ENCODE data around the gene GRIP2.
A peak's percentile ranks its signal among the peaks of the same experiment; 100 is the strongest.

The GRIP2 gene

DNA sequence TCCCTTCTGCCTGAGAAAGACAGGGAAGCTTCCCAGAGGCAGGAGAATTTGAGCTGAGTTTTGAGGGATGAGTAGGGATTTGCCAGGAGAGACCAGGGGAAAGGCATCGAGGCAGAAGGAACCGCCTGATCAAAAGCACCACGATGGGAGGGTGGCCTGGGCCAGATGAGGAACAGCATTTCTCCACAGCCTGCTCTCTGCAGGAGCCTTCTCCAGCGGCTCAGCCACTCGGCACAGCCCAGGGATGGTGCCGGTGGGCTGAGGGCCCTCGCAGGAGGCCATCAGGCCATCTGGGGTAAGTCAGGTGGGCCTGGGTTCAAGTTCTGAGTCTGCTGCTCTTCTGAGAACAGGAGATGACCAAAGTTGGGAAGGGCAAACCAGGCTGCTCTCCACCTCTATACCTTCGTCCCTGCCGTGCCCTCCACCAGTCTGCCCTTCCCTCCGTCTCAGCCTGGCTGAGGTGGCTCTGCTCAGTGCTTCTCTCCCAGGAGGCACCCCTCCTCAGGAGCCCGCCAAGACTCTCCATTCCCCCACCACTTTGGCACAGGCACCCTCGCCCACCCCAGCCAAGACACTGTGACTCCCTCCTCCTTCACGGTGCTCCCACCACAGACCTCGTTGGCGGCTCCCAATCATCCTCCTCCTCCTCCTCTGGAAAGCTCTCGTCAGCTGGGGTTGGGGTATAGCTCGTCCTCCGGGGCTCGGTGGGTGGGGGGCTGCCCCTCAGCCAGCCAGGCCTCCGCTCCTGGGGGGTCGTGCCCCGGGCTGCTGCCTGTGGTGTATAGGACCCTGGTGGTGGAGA is 34.9 kb downstream of the GRIP2 start:
- Histone ChIP-seq H3K79me1 (ENCODE audit: low read length) (no peaks in the 10 kb centered on the region), H3K36me3 (ENCODE audit: control insufficient read depth, insufficient read depth, low read length) (no peaks in the 10 kb centered on the region), H2AK5ac (ENCODE audit: low read length) (no peak overlapping the region), H4K5ac (ENCODE audit: low read length) (no peak overlapping the region), H3K27me3 (ENCODE audit: insufficient read depth, low read length, poor library complexity) (no peaks in the 10 kb centered on the region), H3K56ac (ENCODE audit: low read length) (no peak overlapping the region), H3K18ac (ENCODE audit: low read length) (no peak overlapping the region), H3K9ac (ENCODE audit: low read length) (no peak overlapping the region), H3K79me2 (ENCODE audit: control insufficient read depth, insufficient read depth, low read length) (no peaks in the 10 kb centered on the region), H2BK15ac (replicated peaks; ENCODE audit: low read depth) (no peak overlapping the region), H2BK5ac (ENCODE audit: low read length) (no peak overlapping the region), H3K4me2 (ENCODE audit: low read length) (no peak overlapping the region), H3K4me3 (ENCODE audit: low read length) (no peak overlapping the region), H3K27ac (ENCODE audit: low read depth, low read length) (no peak overlapping the region), H3K23ac (ENCODE audit: low read length) (no peak overlapping the region), H3K4me1 (ENCODE audit: control insufficient read depth, low read depth, low read length) (no peaks in the 10 kb centered on the region), H4K8ac (ENCODE audit: low read depth, low read length) (no peak overlapping the region), H3K4ac (ENCODE audit: low read depth, low read length) (no peak overlapping the region), H2BK120ac (ENCODE audit: low read depth, low read length) (no peak overlapping the region)
- no CpG with 5 or more reads among the region's 22 CpGs for WGBS (ENCODE audit: extremely low coverage, insufficient coverage, low lambda C conversion rate)
- DNase-seq: no peak

DNA sequence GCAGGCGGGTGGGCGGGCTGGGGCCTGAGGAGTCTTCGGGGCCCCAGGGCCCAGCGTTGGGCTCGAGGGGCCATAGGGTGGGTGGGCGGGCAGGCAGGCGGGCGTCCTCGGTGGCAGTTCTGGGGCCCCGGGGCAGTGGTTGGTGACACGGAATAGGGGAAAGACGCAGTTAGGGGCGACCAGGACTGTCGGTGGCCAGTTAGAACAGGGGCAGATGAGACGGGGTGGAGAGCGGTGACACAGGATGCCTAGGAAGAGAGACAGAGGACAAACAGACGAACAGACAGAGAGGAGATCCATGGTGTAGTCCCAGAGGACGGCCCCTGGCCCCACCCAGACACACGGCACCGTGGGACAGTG is 36.5 kb downstream of the GRIP2 start:
- H3K79me2 ChIP-seq (ENCODE audit: control insufficient read depth, insufficient read depth, low read length): no peaks in the 10 kb centered on the region
- no peak overlapping the region for H3K56ac ChIP-seq (ENCODE audit: low read length)
- no peaks in the 10 kb centered on the region for H3K36me3 ChIP-seq (ENCODE audit: control insufficient read depth, insufficient read depth, low read length)
- no peak overlapping the region for H2BK120ac ChIP-seq (ENCODE audit: low read depth, low read length)
- no peak overlapping the region for H3K9ac ChIP-seq (ENCODE audit: low read length)
- no peak overlapping the region for H3K27ac ChIP-seq (ENCODE audit: low read depth, low read length)
- DNase-seq: no peak
- no peak overlapping the region for H3K23ac ChIP-seq (ENCODE audit: low read length)
- no peak overlapping the region for H3K18ac ChIP-seq (ENCODE audit: low read length)
- no peak overlapping the region for H3K4me3 ChIP-seq (ENCODE audit: low read length)
- no peaks in the 10 kb centered on the region for H3K4me1 ChIP-seq (ENCODE audit: control insufficient read depth, low read depth, low read length)
- no peaks in the 10 kb centered on the region for H3K27me3 ChIP-seq (ENCODE audit: insufficient read depth, low read length, poor library complexity)
- H2BK15ac ChIP-seq (replicated peaks; ENCODE audit: low read depth): no peak overlapping the region
- no peaks in the 10 kb centered on the region for H3K79me1 ChIP-seq (ENCODE audit: low read length)
- no CpG with 5 or more reads among the region's 20 CpGs for WGBS (ENCODE audit: extremely low coverage, insufficient coverage, low lambda C conversion rate)
- no peak overlapping the region for H4K5ac ChIP-seq (ENCODE audit: low read length)
- no peak overlapping the region for H2AK5ac ChIP-seq (ENCODE audit: low read length)
- H3K4ac ChIP-seq (ENCODE audit: low read depth, low read length): no peak overlapping the region
- no peak overlapping the region for H2BK5ac ChIP-seq (ENCODE audit: low read length)
- no peak overlapping the region for H3K4me2 ChIP-seq (ENCODE audit: low read length)
- no peak overlapping the region for H4K8ac ChIP-seq (ENCODE audit: low read depth, low read length)

DNA sequence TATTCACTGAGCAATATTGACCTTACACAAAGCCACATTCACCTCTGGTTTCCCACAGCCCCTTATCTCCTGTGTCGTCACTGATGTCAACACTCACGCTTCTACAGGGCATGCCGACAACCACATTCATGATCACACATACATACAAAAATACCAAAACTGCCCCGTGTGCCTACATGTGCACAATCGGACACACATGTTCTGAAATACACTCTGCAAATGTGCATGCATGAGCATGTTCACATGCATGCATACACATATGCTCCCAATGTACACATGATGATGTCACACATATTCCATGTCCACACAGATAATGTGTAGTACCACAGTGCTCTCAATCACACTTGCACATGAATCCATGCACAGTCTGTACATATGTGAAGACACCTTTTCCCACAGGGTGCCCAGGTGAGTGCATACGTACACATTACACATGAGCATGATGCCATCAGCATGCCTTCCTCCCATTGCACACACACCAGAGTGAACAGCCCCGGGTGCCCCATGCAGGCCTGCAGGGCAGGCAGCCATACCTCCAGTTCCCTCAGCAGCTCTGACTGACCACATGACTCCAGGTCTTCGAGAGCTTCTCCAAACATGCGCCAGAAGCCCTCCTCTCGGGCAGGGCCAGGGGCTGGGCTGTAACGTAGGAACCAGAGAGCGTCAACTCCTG is 37.0 kb downstream of the GRIP2 start:
- Histone ChIP-seq H2AK5ac (ENCODE audit: low read length) (no peak overlapping the region), H3K4me1 (ENCODE audit: control insufficient read depth, low read depth, low read length) (no peaks in the 10 kb centered on the region), H3K4me3 (ENCODE audit: low read length) (peak overlapping the region; percentile 3), H4K5ac (ENCODE audit: low read length) (no peak overlapping the region), H3K9ac (ENCODE audit: low read length) (no peak overlapping the region), H2BK120ac (ENCODE audit: low read depth, low read length) (no peak overlapping the region), H2BK5ac (ENCODE audit: low read length) (no peak overlapping the region), H3K79me1 (ENCODE audit: low read length) (no peaks in the 10 kb centered on the region), H3K23ac (ENCODE audit: low read length) (no peak overlapping the region), H2BK15ac (replicated peaks; ENCODE audit: low read depth) (no peak overlapping the region), H3K79me2 (ENCODE audit: control insufficient read depth, insufficient read depth, low read length) (no peaks in the 10 kb centered on the region), H4K8ac (ENCODE audit: low read depth, low read length) (no peak overlapping the region), H3K36me3 (ENCODE audit: control insufficient read depth, insufficient read depth, low read length) (no peaks in the 10 kb centered on the region), H3K4ac (ENCODE audit: low read depth, low read length) (no peak overlapping the region), H3K56ac (ENCODE audit: low read length) (no peak overlapping the region), H3K4me2 (ENCODE audit: low read length) (no peak overlapping the region), H3K18ac (ENCODE audit: low read length) (no peak overlapping the region), H3K27me3 (ENCODE audit: insufficient read depth, low read length, poor library complexity) (no peaks in the 10 kb centered on the region), H3K27ac (ENCODE audit: low read depth, low read length) (no peak overlapping the region)
- no peak for DNase-seq
- no CpG with 5 or more reads among the region's 12 CpGs for WGBS (ENCODE audit: extremely low coverage, insufficient coverage, low lambda C conversion rate)

DNA sequence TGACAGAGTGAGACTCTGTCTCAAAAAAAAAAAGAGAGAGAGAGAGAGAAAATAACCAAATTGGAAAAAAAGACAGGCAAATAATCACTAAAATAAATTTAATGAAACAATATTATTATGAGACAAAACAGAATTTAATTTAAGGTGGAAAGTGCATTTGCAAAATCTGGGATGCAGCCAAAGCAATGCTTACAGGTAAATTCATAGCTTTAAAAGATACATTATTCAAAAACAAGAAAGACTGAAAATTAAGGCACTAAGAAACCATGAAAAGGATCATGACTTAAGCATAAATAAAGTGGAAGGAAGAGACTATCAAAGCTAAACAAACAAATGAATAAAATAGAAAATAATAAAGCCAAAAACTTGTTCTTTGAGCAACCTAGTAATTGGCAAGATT is 37.7 kb downstream of the GRIP2 start:
- no peak overlapping the region for H3K4me3 ChIP-seq (ENCODE audit: low read length)
- H3K4ac ChIP-seq (ENCODE audit: low read depth, low read length): no peak overlapping the region
- no peaks in the 10 kb centered on the region for H3K27me3 ChIP-seq (ENCODE audit: insufficient read depth, low read length, poor library complexity)
- H3K18ac ChIP-seq (ENCODE audit: low read length): no peak overlapping the region
- H2BK120ac ChIP-seq (ENCODE audit: low read depth, low read length): no peak overlapping the region
- no peak overlapping the region for H3K56ac ChIP-seq (ENCODE audit: low read length)
- no peak overlapping the region for H2AK5ac ChIP-seq (ENCODE audit: low read length)
- H4K5ac ChIP-seq (ENCODE audit: low read length): no peak overlapping the region
- no peak overlapping the region for H2BK15ac ChIP-seq (replicated peaks; ENCODE audit: low read depth)
- no peak overlapping the region for H4K8ac ChIP-seq (ENCODE audit: low read depth, low read length)
- no peak overlapping the region for H3K4me2 ChIP-seq (ENCODE audit: low read length)
- no peak overlapping the region for H3K27ac ChIP-seq (ENCODE audit: low read depth, low read length)
- no peak overlapping the region for H3K23ac ChIP-seq (ENCODE audit: low read length)
- no peaks in the 10 kb centered on the region for H3K36me3 ChIP-seq (ENCODE audit: control insufficient read depth, insufficient read depth, low read length)
- no peaks in the 10 kb centered on the region for H3K79me2 ChIP-seq (ENCODE audit: control insufficient read depth, insufficient read depth, low read length)
- no peaks in the 10 kb centered on the region for H3K4me1 ChIP-seq (ENCODE audit: control insufficient read depth, low read depth, low read length)
- H3K79me1 ChIP-seq (ENCODE audit: low read length): no peaks in the 10 kb centered on the region
- no peak overlapping the region for H3K9ac ChIP-seq (ENCODE audit: low read length)
- no peak overlapping the region for H2BK5ac ChIP-seq (ENCODE audit: low read length)
- DNase-seq: no peak

DNA sequence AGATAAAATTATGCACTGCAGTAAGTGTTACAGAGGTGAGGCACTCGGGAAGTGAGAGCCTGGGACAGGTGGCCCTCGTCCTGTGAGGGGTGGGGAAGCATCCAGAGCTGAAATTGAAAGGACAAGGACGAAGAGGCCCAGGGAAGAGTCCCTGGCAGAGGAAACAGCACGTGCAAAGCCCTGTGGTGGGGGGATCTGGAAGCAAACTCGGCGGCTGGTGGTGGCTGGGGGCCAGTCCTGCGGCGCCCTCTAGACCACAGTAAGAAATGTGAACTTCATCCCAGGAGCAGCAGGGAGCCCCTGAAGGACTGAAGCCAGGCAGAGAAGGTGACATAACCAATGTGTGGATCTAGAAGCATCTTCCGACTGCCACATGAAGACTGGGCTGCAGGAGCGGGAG is 42.8 kb downstream of the GRIP2 start:
- H2BK15ac ChIP-seq (replicated peaks; ENCODE audit: low read depth): no peak overlapping the region
- H3K56ac ChIP-seq (ENCODE audit: low read length): no peak overlapping the region
- no peak overlapping the region for H2BK120ac ChIP-seq (ENCODE audit: low read depth, low read length)
- H3K9ac ChIP-seq (ENCODE audit: low read length): no peak overlapping the region
- no peak overlapping the region for H3K4me2 ChIP-seq (ENCODE audit: low read length)
- H3K4me3 ChIP-seq (ENCODE audit: low read length): no peak overlapping the region
- no peak overlapping the region for H4K8ac ChIP-seq (ENCODE audit: low read depth, low read length)
- no CpG with 5 or more reads among the region's 10 CpGs for WGBS (ENCODE audit: extremely low coverage, insufficient coverage, low lambda C conversion rate)
- no peak overlapping the region for H3K23ac ChIP-seq (ENCODE audit: low read length)
- H3K4me1 ChIP-seq (ENCODE audit: control insufficient read depth, low read depth, low read length): no peaks in the 10 kb centered on the region
- no peaks in the 10 kb centered on the region for H3K27me3 ChIP-seq (ENCODE audit: insufficient read depth, low read length, poor library complexity)
- H2BK5ac ChIP-seq (ENCODE audit: low read length): no peak overlapping the region
- no peak overlapping the region for H3K18ac ChIP-seq (ENCODE audit: low read length)
- no peak overlapping the region for H3K4ac ChIP-seq (ENCODE audit: low read depth, low read length)
- no peaks in the 10 kb centered on the region for H3K79me1 ChIP-seq (ENCODE audit: low read length)
- peak; percentile 66 for DNase-seq
- no peak overlapping the region for H3K27ac ChIP-seq (ENCODE audit: low read depth, low read length)
- no peak overlapping the region for H2AK5ac ChIP-seq (ENCODE audit: low read length)
- H3K36me3 ChIP-seq (ENCODE audit: control insufficient read depth, insufficient read depth, low read length): no peaks in the 10 kb centered on the region
- no peak overlapping the region for H4K5ac ChIP-seq (ENCODE audit: low read length)
- H3K79me2 ChIP-seq (ENCODE audit: control insufficient read depth, insufficient read depth, low read length): no peaks in the 10 kb centered on the region

DNA sequence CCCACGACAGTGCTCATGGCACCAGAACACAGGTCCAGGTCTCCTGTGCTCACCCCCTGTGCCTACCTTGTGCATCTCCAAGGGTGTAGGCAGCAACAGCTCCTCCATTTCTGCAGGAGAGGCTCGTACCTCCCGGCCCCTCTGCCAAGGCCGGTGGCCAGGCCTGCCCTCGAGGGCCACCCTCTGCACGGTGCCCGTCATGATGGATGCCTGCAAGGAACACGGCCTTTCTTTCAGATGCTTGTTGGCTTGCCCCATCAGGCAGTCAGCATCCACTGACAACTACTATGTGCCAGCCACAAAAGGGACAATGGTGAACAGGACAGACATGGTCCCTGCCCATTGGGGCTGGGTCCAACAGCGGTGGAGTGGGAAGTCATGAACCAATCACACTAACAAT is 43.8 kb downstream of the GRIP2 start:
- no peak for DNase-seq
- Histone ChIP-seq H3K4me2 (ENCODE audit: low read length) (no peak overlapping the region), H3K4me1 (ENCODE audit: control insufficient read depth, low read depth, low read length) (no peaks in the 10 kb centered on the region), H3K4ac (ENCODE audit: low read depth, low read length) (no peak overlapping the region), H4K5ac (ENCODE audit: low read length) (no peak overlapping the region), H2AK5ac (ENCODE audit: low read length) (no peak overlapping the region), H3K79me1 (ENCODE audit: low read length) (no peaks in the 10 kb centered on the region), H3K9ac (ENCODE audit: low read length) (no peak overlapping the region), H3K36me3 (ENCODE audit: control insufficient read depth, insufficient read depth, low read length) (no peaks in the 10 kb centered on the region), H2BK120ac (ENCODE audit: low read depth, low read length) (no peak overlapping the region), H2BK15ac (replicated peaks; ENCODE audit: low read depth) (no peak overlapping the region), H3K4me3 (ENCODE audit: low read length) (no peak overlapping the region), H3K27me3 (ENCODE audit: insufficient read depth, low read length, poor library complexity) (no peaks in the 10 kb centered on the region), H3K23ac (ENCODE audit: low read length) (no peak overlapping the region), H2BK5ac (ENCODE audit: low read length) (no peak overlapping the region), H4K8ac (ENCODE audit: low read depth, low read length) (no peak overlapping the region), H3K18ac (ENCODE audit: low read length) (no peak overlapping the region), H3K56ac (ENCODE audit: low read length) (no peak overlapping the region), H3K79me2 (ENCODE audit: control insufficient read depth, insufficient read depth, low read length) (no peaks in the 10 kb centered on the region), H3K27ac (ENCODE audit: low read depth, low read length) (no peak overlapping the region)
- no CpG with 5 or more reads among the region's 9 CpGs for WGBS (ENCODE audit: extremely low coverage, insufficient coverage, low lambda C conversion rate)
